Measurements from ENCODE around the gene GJB2. TPM values are rescaled to one million over a fixed set of nuclear protein-coding genes. Genes with fewer than 3 reads are reported as not detected.

Gene GJB2
- total RNA-seq, 4 donors from 2014 or later, result 32.8 to 129 (median 77.5) TPM

DNA sequence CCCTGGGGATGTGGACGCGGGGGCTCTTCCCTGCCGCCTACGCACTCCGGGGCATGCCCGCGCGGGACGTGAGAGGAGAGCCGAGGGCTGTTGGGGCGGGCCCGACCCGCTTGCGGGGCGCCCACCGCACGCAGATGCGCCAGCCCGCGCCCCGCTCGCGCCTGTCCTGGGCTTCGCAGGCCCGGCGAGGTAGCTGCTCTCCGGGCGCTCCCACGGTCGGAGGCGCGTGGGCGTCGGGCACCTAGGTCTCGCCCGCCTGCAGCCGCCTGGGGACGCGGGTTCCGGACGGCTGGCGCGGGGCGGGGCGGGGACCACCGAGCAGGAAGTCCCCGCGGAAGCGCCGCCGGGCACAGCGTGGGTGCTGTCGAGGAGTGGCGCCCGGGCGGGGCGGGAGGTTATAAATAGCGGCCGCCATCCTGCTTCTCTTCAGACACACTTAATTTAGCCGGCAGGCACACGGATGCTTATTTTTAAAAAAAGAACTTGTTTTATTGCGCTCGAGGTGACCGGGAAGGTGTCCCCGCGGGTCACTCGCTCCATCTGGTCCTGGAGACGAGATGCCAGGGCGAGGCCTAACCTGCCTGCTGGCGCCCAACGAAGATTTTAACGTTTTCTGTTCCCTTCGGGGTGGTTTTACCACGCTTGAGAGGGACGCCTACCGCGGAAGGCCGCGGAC, 31.3 kb downstream of the GJB2 start:
- TF ChIP-seq POLR2A (IDR thresholded peaks at IDR 0.05) (no peak), POLR2AphosphoS5 (IDR thresholded peaks at IDR 0.05) (no peak), EP300 (IDR thresholded peaks at IDR 0.05) (no peak)
- TF ChIP-seq, protein P1, sequence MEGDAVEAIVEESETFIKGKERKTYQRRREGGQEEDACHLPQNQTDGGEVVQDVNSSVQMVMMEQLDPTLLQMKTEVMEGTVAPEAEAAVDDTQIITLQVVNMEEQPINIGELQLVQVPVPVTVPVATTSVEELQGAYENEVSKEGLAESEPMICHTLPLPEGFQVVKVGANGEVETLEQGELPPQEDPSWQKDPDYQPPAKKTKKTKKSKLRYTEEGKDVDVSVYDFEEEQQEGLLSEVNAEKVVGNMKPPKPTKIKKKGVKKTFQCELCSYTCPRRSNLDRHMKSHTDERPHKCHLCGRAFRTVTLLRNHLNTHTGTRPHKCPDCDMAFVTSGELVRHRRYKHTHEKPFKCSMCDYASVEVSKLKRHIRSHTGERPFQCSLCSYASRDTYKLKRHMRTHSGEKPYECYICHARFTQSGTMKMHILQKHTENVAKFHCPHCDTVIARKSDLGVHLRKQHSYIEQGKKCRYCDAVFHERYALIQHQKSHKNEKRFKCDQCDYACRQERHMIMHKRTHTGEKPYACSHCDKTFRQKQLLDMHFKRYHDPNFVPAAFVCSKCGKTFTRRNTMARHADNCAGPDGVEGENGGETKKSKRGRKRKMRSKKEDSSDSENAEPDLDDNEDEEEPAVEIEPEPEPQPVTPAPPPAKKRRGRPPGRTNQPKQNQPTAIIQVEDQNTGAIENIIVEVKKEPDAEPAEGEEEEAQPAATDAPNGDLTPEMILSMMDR (IDR thresholded peaks at IDR 0.05), result no peak
- peaks cover 64% of the 10 kb centered on the region for H3K27me3 ChIP-seq
- H3K9me3 ChIP-seq, result no peaks in the 10 kb centered on the region
- no peaks in the 10 kb centered on the region for H3K36me3 ChIP-seq
- H3K4me3 ChIP-seq, result peak overlapping the region; percentile 55
- peaks cover 21% of the 10 kb centered on the region for H3K4me1 ChIP-seq
- H3K27ac ChIP-seq, result no peak overlapping the region
- no peak for DNase-seq (ENCODE audit: low spot score in 2 of 2)
- 2% methylated on average over 11 of the region's 79 CpGs for WGBS

DNA sequence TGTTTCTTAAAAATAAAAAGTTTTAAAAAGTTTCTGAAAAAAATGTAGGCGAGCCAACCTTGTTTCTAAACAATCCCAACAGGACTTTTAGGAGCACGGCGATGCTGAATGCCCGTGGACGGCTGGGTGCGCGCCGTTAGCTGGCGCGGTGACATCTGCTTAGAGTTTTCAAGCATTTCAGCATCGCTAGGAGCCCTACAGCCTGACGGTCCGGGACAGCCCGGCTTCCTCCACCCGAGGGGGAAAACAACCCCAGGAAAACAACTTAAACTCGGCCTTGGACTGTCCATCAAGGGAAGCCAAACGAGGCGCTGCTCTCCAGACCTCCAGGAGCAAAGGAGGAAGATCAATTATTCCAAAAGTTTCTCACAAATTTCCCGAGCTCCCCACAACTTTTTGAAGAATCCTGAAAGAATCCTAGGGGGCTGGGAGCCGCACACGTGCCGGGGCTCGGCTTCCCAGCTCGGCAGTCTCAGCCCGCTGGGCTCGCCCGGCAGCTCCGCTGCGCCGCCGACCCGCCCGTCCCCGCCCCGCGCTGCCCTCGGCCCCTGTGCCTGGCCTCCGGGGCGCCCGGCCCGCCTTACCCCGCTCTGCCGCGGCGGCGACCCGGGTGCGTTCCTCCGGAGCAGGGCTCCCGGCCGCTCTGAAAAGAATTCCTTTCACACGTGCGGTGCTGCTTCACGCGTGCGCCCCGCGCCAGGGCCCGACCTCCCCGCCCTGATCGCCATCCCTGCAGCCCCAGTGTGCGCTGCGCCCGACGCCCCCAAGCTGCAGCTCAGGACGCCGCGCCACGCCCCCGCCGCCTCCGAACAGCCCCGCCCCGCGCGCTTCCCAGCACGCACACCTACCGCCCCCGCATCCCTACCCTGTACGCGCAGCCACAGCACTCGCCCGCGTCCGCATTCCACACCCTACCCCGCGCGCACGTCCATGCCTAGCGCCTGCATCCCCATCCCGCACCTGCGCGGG, 32.1 kb downstream of the GJB2 start, which contains the start of gene GJA3:
Gene GJA3, minus strand, starts transcription at position 747 of the 969 bp plus-strand sequence. CDS start 17,764 bp downstream, outside the sequence.
- Histone ChIP-seq H3K36me3 (no peaks in the 10 kb centered on the region), H3K9me3 (no peaks in the 10 kb centered on the region), H3K4me3 (peak within 1 kb of the TSS; percentile 55), H3K27me3 (peaks cover 71% of the 10 kb centered on the region), H3K4me1 (peaks cover 21% of the 10 kb centered on the region), H3K27ac (no peak within 1 kb of the TSS)
- TF ChIP-seq POLR2A (IDR thresholded peaks at IDR 0.05), result no peak
- no peak for TF ChIP-seq POLR2AphosphoS5 (IDR thresholded peaks at IDR 0.05)
- TF ChIP-seq EP300 (IDR thresholded peaks at IDR 0.05), result no peak
- TF ChIP-seq, protein P1 (IDR thresholded peaks at IDR 0.05), result no peak
- 2% methylated on average over 36 of the region's 93 CpGs for WGBS
- no peak for DNase-seq (ENCODE audit: low spot score in 2 of 2)

DNA sequence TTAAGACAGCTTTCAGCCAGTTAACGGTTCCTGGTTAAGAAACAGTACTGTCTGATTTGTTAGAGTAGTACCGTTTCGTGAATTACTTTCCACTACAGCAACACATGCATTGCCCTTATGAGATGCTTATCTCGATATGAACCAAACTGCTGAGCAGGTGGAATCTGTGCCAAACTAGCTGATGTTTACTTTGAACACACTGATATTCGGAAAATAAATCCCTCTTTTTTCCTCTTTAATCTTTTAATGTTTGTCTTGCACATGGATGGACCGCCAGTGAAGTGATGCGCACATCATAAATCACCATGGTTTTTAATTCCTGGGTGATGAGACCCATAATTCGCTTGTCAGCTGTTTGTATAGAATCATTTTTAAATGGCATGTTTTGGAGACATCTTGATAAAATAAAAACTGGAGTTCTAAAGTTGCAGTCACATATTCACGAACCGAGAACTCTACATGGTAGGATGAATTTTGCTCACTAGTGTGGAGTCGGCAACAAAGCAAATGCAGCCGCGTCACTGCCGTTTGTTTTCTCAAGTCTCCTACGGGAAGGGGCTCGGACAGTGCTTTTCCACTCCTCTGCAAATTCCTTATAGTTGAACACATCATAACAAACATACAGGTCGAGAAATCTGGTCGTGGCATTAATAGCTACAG, 33.0 kb downstream of the GJB2 start:
- TF ChIP-seq EP300 (IDR thresholded peaks at IDR 0.05) (no peak), POLR2A (IDR thresholded peaks at IDR 0.05) (no peak), POLR2AphosphoS5 (IDR thresholded peaks at IDR 0.05) (no peak)
- TF ChIP-seq, protein P1 (IDR thresholded peaks at IDR 0.05), result no peak
- H3K27ac ChIP-seq, result no peak overlapping the region
- H3K27me3 ChIP-seq, result peaks cover 76% of the 10 kb centered on the region
- DNase-seq (ENCODE audit: low spot score in 2 of 2), result no peak
- 27% methylated on average over 18 of the region's 18 CpGs for WGBS
- peak overlapping the region; percentile 55 for H3K4me3 ChIP-seq
- no peaks in the 10 kb centered on the region for H3K36me3 ChIP-seq
- H3K9me3 ChIP-seq, result no peaks in the 10 kb centered on the region
- H3K4me1 ChIP-seq, result peaks cover 21% of the 10 kb centered on the region

DNA sequence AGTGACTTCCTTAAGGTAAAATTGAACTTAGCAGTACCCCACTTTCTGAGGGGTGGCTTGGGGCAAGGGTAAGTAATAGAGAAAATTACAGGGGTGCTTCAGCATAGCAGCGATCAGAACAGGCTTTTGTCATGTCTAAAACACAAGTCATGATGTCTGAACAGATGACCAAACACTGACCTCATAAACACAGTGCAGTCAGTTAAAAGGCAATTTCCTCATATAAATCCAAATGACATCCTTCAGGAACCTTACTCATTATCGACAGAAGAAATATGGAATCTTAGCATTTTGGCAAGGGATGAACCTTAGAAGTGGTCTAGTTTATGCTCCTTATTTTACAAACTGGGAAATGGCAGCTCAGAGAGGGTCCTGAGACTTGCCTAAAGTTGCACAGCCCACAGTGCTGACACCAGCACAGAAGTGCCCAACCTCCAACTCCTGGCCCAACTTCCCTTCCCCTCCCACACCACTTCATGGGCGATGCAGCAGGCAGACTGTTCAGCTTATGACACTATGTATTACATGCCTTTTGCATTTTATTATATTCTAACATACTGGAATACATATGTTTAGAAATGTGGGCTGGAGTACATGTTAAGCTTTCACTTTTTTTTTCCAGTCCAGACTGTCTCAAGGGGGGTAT, 35.5 kb downstream of the GJB2 start:
- 47% methylated on average over 3 of the region's 3 CpGs for WGBS
- no peak for DNase-seq (ENCODE audit: low spot score in 2 of 2)
- Histone ChIP-seq H3K27me3 (peaks cover 80% of the 10 kb centered on the region), H3K4me1 (peaks cover 19% of the 10 kb centered on the region), H3K4me3 (no peak overlapping the region), H3K9me3 (no peaks in the 10 kb centered on the region), H3K36me3 (no peaks in the 10 kb centered on the region), H3K27ac (no peak overlapping the region)
- no peak for TF ChIP-seq EP300 (IDR thresholded peaks at IDR 0.05)
- no peak for TF ChIP-seq POLR2A (IDR thresholded peaks at IDR 0.05)
- TF ChIP-seq, protein P1 (IDR thresholded peaks at IDR 0.05), result no peak
- TF ChIP-seq POLR2AphosphoS5 (IDR thresholded peaks at IDR 0.05), result no peak

Measured in suprapubic skin (tissue), 4 donors.